ENCODE data around the gene IL17C.
A peak's percentile ranks its signal among the peaks of the same experiment; 100 is the strongest.

Gene IL17C

GRCh38 chr16:88617268-88618031, 20.9 kb upstream of the IL17C start:
- no peaks in the 10 kb centered on the region for H3K27me3 Mint-ChIP-seq
- no peaks in the 10 kb centered on the region for H3K9me3 Mint-ChIP-seq
- peaks cover 28% of the 10 kb centered on the region for H3K4me1 Mint-ChIP-seq (ENCODE audit: low read depth)
- H3K27ac Mint-ChIP-seq = no peak overlapping the region
- peaks cover 43% of the 10 kb centered on the region for H3K36me3 Mint-ChIP-seq (ENCODE audit: low read depth)
- H3K4me3 Mint-ChIP-seq = no peak overlapping the region

- Mint-ChIP-seq H3K9me3 (no peaks in the 10 kb centered on the region), H3K27ac (no peak overlapping the region), H3K36me3 (ENCODE audit: low read depth) (peaks cover 50% of the 10 kb centered on the region), H3K27me3 (no peaks in the 10 kb centered on the region), H3K4me1 (ENCODE audit: low read depth) (peaks cover 28% of the 10 kb centered on the region), H3K4me3 (no peak overlapping the region)
Observed at GRCh38 chr16:88618182-88618955, 20.0 kb upstream of the IL17C start.

GRCh38 chr16:88618956-88619667, 19.3 kb upstream of the IL17C start:
- Mint-ChIP-seq H3K27me3 (no peaks in the 10 kb centered on the region), H3K4me1 (ENCODE audit: low read depth) (peaks cover 28% of the 10 kb centered on the region), H3K9me3 (no peaks in the 10 kb centered on the region), H3K36me3 (ENCODE audit: low read depth) (peaks cover 53% of the 10 kb centered on the region), H3K27ac (no peak overlapping the region), H3K4me3 (no peak overlapping the region)

- Mint-ChIP-seq H3K27ac (peak overlapping the region; percentile 81), H3K9me3 (no peaks in the 10 kb centered on the region), H3K27me3 (no peaks in the 10 kb centered on the region), H3K4me3 (peak overlapping the region; percentile 30), H3K36me3 (ENCODE audit: low read depth) (peaks cover 49% of the 10 kb centered on the region), H3K4me1 (ENCODE audit: low read depth) (peaks cover 28% of the 10 kb centered on the region)
Observed at GRCh38 chr16:88619859-88620815, 18.2 kb upstream of the IL17C start.

GRCh38 chr16:88622125-88622524, 16.2 kb upstream of the IL17C start:
- Mint-ChIP-seq H3K36me3 (ENCODE audit: low read depth) (peaks cover 54% of the 10 kb centered on the region), H3K4me3 (no peak overlapping the region), H3K27me3 (no peaks in the 10 kb centered on the region), H3K27ac (no peak overlapping the region), H3K4me1 (ENCODE audit: low read depth) (peaks cover 28% of the 10 kb centered on the region), H3K9me3 (no peaks in the 10 kb centered on the region)

GRCh38 chr16:88622866-88623265, 15.5 kb upstream of the IL17C start:
- Mint-ChIP-seq H3K9me3 (no peaks in the 10 kb centered on the region), H3K27ac (peak overlapping the region; percentile 31), H3K36me3 (ENCODE audit: low read depth) (peaks cover 58% of the 10 kb centered on the region), H3K4me1 (ENCODE audit: low read depth) (peaks cover 26% of the 10 kb centered on the region), H3K4me3 (no peak overlapping the region), H3K27me3 (no peaks in the 10 kb centered on the region)

GRCh38 chr16:88623858-88624257, 14.5 kb upstream of the IL17C start:
- H3K9me3 Mint-ChIP-seq = no peaks in the 10 kb centered on the region
- H3K27me3 Mint-ChIP-seq = no peaks in the 10 kb centered on the region
- H3K4me1 Mint-ChIP-seq (ENCODE audit: low read depth) = peaks cover 20% of the 10 kb centered on the region
- peaks cover 57% of the 10 kb centered on the region for H3K36me3 Mint-ChIP-seq (ENCODE audit: low read depth)
- no peak overlapping the region for H3K27ac Mint-ChIP-seq
- H3K4me3 Mint-ChIP-seq = no peak overlapping the region

GRCh38 chr16:88624481-88624880, 13.9 kb upstream of the IL17C start:
- Mint-ChIP-seq H3K27me3 (no peaks in the 10 kb centered on the region), H3K27ac (no peak overlapping the region), H3K36me3 (ENCODE audit: low read depth) (peaks cover 52% of the 10 kb centered on the region)

GRCh38 chr16:88624977-88625576, 13.3 kb upstream of the IL17C start:
- peaks cover 50% of the 10 kb centered on the region for H3K36me3 Mint-ChIP-seq (ENCODE audit: low read depth)
- peaks cover 7% of the 10 kb centered on the region for H3K4me1 Mint-ChIP-seq (ENCODE audit: low read depth)
- no peaks in the 10 kb centered on the region for H3K9me3 Mint-ChIP-seq
- H3K4me3 Mint-ChIP-seq = no peak overlapping the region
- H3K27ac Mint-ChIP-seq = no peak overlapping the region
- H3K27me3 Mint-ChIP-seq = no peaks in the 10 kb centered on the region

More at GRCh38 chr16:88624481-88624880, 13.9 kb upstream of the IL17C start:
- H3K4me3 Mint-ChIP-seq = no peak overlapping the region
- H3K9me3 Mint-ChIP-seq = no peaks in the 10 kb centered on the region
- H3K4me1 Mint-ChIP-seq (ENCODE audit: low read depth) = peaks cover 13% of the 10 kb centered on the region

- no peak overlapping the region for H3K4me3 Mint-ChIP-seq
- H3K27me3 Mint-ChIP-seq = no peaks in the 10 kb centered on the region
- peaks cover 51% of the 10 kb centered on the region for H3K36me3 Mint-ChIP-seq (ENCODE audit: low read depth)
- H3K27ac Mint-ChIP-seq = no peak overlapping the region
- no peaks in the 10 kb centered on the region for H3K9me3 Mint-ChIP-seq
- H3K4me1 Mint-ChIP-seq (ENCODE audit: low read depth) = no peaks in the 10 kb centered on the region
Observed at GRCh38 chr16:88626646-88627045, 11.7 kb upstream of the IL17C start.

GRCh38 chr16:88627531-88628411, 10.6 kb upstream of the IL17C start:
- H3K9me3 Mint-ChIP-seq = no peaks in the 10 kb centered on the region
- H3K4me1 Mint-ChIP-seq (ENCODE audit: low read depth) = no peaks in the 10 kb centered on the region
- H3K27me3 Mint-ChIP-seq = no peaks in the 10 kb centered on the region
- H3K36me3 Mint-ChIP-seq (ENCODE audit: low read depth) = peaks cover 50% of the 10 kb centered on the region
- H3K4me3 Mint-ChIP-seq = no peak overlapping the region
- no peak overlapping the region for H3K27ac Mint-ChIP-seq

GRCh38 chr16:88628512-88628974, 9.8 kb upstream of the IL17C start:
- peaks cover 42% of the 10 kb centered on the region for H3K36me3 Mint-ChIP-seq (ENCODE audit: low read depth)
- no peak overlapping the region for H3K27ac Mint-ChIP-seq
- no peaks in the 10 kb centered on the region for H3K9me3 Mint-ChIP-seq

GRCh38 chr16:88629835-88630234, 8.5 kb upstream of the IL17C start:
- Mint-ChIP-seq H3K4me1 (ENCODE audit: low read depth) (peaks cover 18% of the 10 kb centered on the region), H3K27me3 (no peaks in the 10 kb centered on the region), H3K4me3 (no peak overlapping the region), H3K36me3 (ENCODE audit: low read depth) (peaks cover 34% of the 10 kb centered on the region), H3K9me3 (no peaks in the 10 kb centered on the region), H3K27ac (no peak overlapping the region)

More at GRCh38 chr16:88628512-88628974, 9.8 kb upstream of the IL17C start:
- H3K4me1 Mint-ChIP-seq (ENCODE audit: low read depth) = peaks cover 6% of the 10 kb centered on the region
- H3K27me3 Mint-ChIP-seq = no peaks in the 10 kb centered on the region
- H3K4me3 Mint-ChIP-seq = no peak overlapping the region
